NCI-H460 (cell line): ENCODE measurements around the gene CLASP2. TPM values are rescaled to one million over a fixed set of nuclear protein-coding genes. Genes with fewer than 3 reads are reported as not detected.
"Not testable (repeated sequence)": the region's sequence is repeated elsewhere in the genome, so short reads cannot be mapped to it uniquely, and the experiment has no call there.

Experiments used
- DNase-seq: peaks from one replicate; pipeline ENCODE4 v3.0.0-alpha.2; 2016; ENCODE audit warnings: low read depth; ENCODE audit errors: extremely low read depth
- small RNA-seq, 2 experiments: library from RNA; depleted of rRNA; stranded (forward); fragments of <200 nt; gene quantifications; one replicate each; pipeline ENCODE3, GENCODE V24; 2014
- total RNA-seq: library from RNA; depleted of rRNA; stranded (reverse); fragments of >200 nt; shearing (Covaris generic); gene quantifications from 2 replicates; pipeline ENCODE4 v1.2.3, GENCODE V29; 2014; rRNA removed

The CLASP2 gene
- total RNA-seq, 1 experiment from 2014 or later, result 40.4 TPM

- no peak for DNase-seq
Observed at GRCh38 chr3:33467786-33468185, 250.3 kb downstream of the CLASP2 start.

- DNase-seq, result no peak
Observed at GRCh38 chr3:33461097-33461496, 257.0 kb downstream of the CLASP2 start.

- DNase-seq, result not testable (repeated sequence)
Observed at GRCh38 chr3:33459577-33459976, 258.5 kb downstream of the CLASP2 start.

GRCh38 chr3:33458446-33458845 is 259.6 kb downstream of the CLASP2 start:
- no peak for DNase-seq

GRCh38 chr3:33456756-33457155 is 261.3 kb downstream of the CLASP2 start:
- no peak for DNase-seq

- DNase-seq, result no peak
Observed at GRCh38 chr3:33453331-33453761, 264.7 kb downstream of the CLASP2 start.

- DNase-seq, result not testable (repeated sequence)
Observed at GRCh38 chr3:33451994-33452393, 266.1 kb downstream of the CLASP2 start.

GRCh38 chr3:33447958-33448357 is 270.1 kb downstream of the CLASP2 start:
- DNase-seq, result no peak

GRCh38 chr3:33447256-33447625 is 270.8 kb downstream of the CLASP2 start:
- not testable (repeated sequence) for DNase-seq

Small RNAs within 50 kb of the gene (small RNA-seq; reads per million reads assigned to genes)
- gene COX6CP10 (0 reads per million in 2 experiments), gene RNA5SP128 (0 reads per million in 2 experiments)

Other genes starting within 250 kb of the CLASP2 start
- 67.5 and 82.4 TPM in 2 replicates for gene PDCD6IP, start 80.4 kb upstream of the CLASP2 start, total RNA-seq